GM23338 (cell line): Measurements from ENCODE around the gene MARK3. TPM values are rescaled to one million over a fixed set of nuclear protein-coding genes. Genes with fewer than 3 reads are reported as not detected.

Experiments
- ATAC-seq: fragments of 200-7000 bp; cut with Tn5 transposase; 3 replicates; pipeline ENCODE4 v1.9.1; 2020
- DNase-seq: peaks from one replicate; pipeline ENCODE4 v3.0.0-alpha.2; 2015; ENCODE audit warnings: low spot score
- H2AFZ ChIP-seq: fragments of 200-600 bp; sonication (generic); 2 replicates; pipeline ENCODE4 v1.8.0; 2016; ENCODE audit warnings: antibody characterized with exemption, mild to moderate bottlenecking, moderate library complexity
- H3F3A ChIP-seq: fragments of 200-600 bp; sonication (generic); replicated peaks from 2 replicates; pipeline ENCODE4 v1.8.0; 2017; ENCODE audit warnings: antibody characterized with exemption, mixed run types, low read depth
- H3K27ac ChIP-seq: fragments of 200-600 bp; sonication (generic); 2 replicates; pipeline ENCODE4 v1.6.1; 2016; ENCODE audit warnings: low read depth
- H3K27me3 ChIP-seq: fragments of 200-600 bp; sonication (generic); 2 replicates; pipeline ENCODE4 v1.8.0; 2016; ENCODE audit warnings: mild to moderate bottlenecking, mixed run types, moderate library complexity; ENCODE audit not compliant: insufficient read depth
- H3K36me3 ChIP-seq: fragments of 200-600 bp; sonication (generic); 2 replicates; pipeline ENCODE4 v1.8.0; 2016; ENCODE audit warnings: mild to moderate bottlenecking; ENCODE audit not compliant: insufficient read depth
- H3K4me1 ChIP-seq: fragments of 200-600 bp; sonication (generic); 2 replicates; pipeline ENCODE4 v1.8.0; 2016; ENCODE audit warnings: mild to moderate bottlenecking, moderate library complexity; ENCODE audit not compliant: insufficient read depth
- H3K4me2 ChIP-seq: fragments of 200-600 bp; sonication (generic); 2 replicates; pipeline ENCODE4 v1.7.1; 2017; ENCODE audit warnings: mixed run types
- H3K4me3 ChIP-seq: fragments of 200-600 bp; sonication (generic); 2 replicates; pipeline ENCODE4 v1.6.1; 2016; ENCODE audit warnings: mixed run types
- H3K79me2 ChIP-seq: fragments of 200-600 bp; sonication (generic); replicated peaks from 2 replicates; pipeline ENCODE4 v1.8.0; 2017; ENCODE audit warnings: mild to moderate bottlenecking; ENCODE audit not compliant: insufficient read depth
- H3K9me2 ChIP-seq: fragments of 200-600 bp; sonication (generic); 2 replicates; pipeline ENCODE4 v1.8.0; 2017; ENCODE audit not compliant: insufficient read depth
- H4K20me1 ChIP-seq: fragments of 200-600 bp; sonication (generic); replicated peaks from 2 replicates; pipeline ENCODE4 v1.8.0; 2017; ENCODE audit warnings: mild to moderate bottlenecking; ENCODE audit not compliant: insufficient read depth
- H3K27ac Mint-ChIP-seq: 2 replicates; pipeline ENCODE4 v1.8.0; 2020; ENCODE audit warnings: inconsistent platforms, mild to moderate bottlenecking, moderate library complexity, mixed read lengths
- H3K27me3 Mint-ChIP-seq: 3 replicates; pipeline ENCODE4 v1.8.0; 2022; ENCODE audit warnings: low read depth, mild to moderate bottlenecking, moderate library complexity, mixed read lengths, inconsistent platforms; ENCODE audit not compliant: insufficient read depth, poor library complexity
- H3K36me3 Mint-ChIP-seq: 3 replicates; pipeline ENCODE4 v1.8.0; 2021; ENCODE audit warnings: low read depth, mild to moderate bottlenecking, inconsistent platforms, moderate library complexity, mixed read lengths
- H3K4me1 Mint-ChIP-seq: 3 replicates; pipeline ENCODE4 v1.8.0; 2020; ENCODE audit warnings: mild to moderate bottlenecking, inconsistent platforms, mixed read lengths
- H3K4me3 Mint-ChIP-seq: 3 replicates; pipeline ENCODE4 v1.8.0; 2021; ENCODE audit warnings: moderate library complexity, mild to moderate bottlenecking, inconsistent platforms, mixed read lengths
- H3K9me3 Mint-ChIP-seq: 3 replicates; pipeline ENCODE4 v1.8.0; 2020; ENCODE audit warnings: moderate library complexity, mild to moderate bottlenecking, inconsistent platforms, mixed read lengths
- CREB1 ChIP-seq: fragments of 250-450 bp; sonication (Bioruptor Pico); IDR thresholded peaks from 2 replicates; pipeline ENCODE4 v1.5.0; 2020; ENCODE audit warnings: low read depth, mild to moderate bottlenecking, moderate library complexity
- EZH2 ChIP-seq: fragments of 200-600 bp; sonication (generic); IDR thresholded peaks from one replicate; pipeline ENCODE4 v1.8.0; 2017; ENCODE audit warnings: antibody characterized with exemption, mild to moderate bottlenecking, low read depth; ENCODE audit not compliant: unreplicated experiment
- NANOG ChIP-seq: IDR thresholded peaks from 2 replicates; pipeline ENCODE4 v1.6.1; 2016; ENCODE audit warnings: antibody characterized with exemption, borderline replicate concordance
- POLR2AphosphoS5 ChIP-seq: IDR thresholded peaks from 2 replicates; pipeline ENCODE4 v1.6.1; 2016; ENCODE audit warnings: antibody characterized with exemption, low read depth
- ZNF114 ChIP-seq: fragments of 250-450 bp; sonication (Bioruptor Pico); IDR thresholded peaks from 2 replicates; pipeline ENCODE4 v1.5.0; 2020; ENCODE audit warnings: mild to moderate bottlenecking, moderate library complexity
- polyA plus RNA-seq: library from polyadenylated mRNA; unstranded; fragments of >200 nt; fragmentation: Nextera tagmentation; extraction: Ambion mirVana; gene quantifications from 2 replicates; pipeline ENCODE4 v1.2.1, GENCODE V29; 2016
- total RNA-seq: library from RNA; depleted of rRNA; stranded (reverse); fragments of >200 nt; shearing (Covaris generic); gene quantifications from 2 replicates; pipeline ENCODE4 v1.2.3, GENCODE V29; 2014
- TF ChIP-seq, protein P1 (sequence below): fragments of 250-450 bp; sonication (Bioruptor Pico); IDR thresholded peaks from 2 replicates; pipeline ENCODE4 v1.5.0; 2020; ENCODE audit warnings: mild to moderate bottlenecking, moderate library complexity

Gene MARK3
- total and polyA plus RNA-seq, 2 experiments from 2014 or later = 45.9 to 69.7 TPM

DNA sequence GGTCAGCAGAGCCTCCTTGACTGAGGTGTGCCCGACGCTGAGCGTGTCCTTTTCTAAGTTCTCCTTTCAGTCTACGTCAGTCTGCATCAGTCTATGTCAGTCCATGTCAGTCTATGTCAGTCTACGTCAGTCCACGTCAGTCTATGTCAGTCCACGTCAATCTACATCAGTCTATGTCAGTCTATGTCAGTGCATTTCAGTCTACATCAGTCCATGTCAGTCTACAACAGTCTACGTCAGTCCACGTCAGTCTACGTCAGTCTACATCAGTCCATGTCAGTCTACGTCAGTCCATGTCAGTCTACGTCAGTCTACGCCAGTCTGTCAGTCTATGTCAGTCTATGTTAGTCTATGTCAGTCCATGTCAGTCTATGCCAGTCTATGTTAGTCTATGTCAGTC lies 35.2 kb upstream of the MARK3 start (continued):
- TF ChIP-seq, protein P1, sequence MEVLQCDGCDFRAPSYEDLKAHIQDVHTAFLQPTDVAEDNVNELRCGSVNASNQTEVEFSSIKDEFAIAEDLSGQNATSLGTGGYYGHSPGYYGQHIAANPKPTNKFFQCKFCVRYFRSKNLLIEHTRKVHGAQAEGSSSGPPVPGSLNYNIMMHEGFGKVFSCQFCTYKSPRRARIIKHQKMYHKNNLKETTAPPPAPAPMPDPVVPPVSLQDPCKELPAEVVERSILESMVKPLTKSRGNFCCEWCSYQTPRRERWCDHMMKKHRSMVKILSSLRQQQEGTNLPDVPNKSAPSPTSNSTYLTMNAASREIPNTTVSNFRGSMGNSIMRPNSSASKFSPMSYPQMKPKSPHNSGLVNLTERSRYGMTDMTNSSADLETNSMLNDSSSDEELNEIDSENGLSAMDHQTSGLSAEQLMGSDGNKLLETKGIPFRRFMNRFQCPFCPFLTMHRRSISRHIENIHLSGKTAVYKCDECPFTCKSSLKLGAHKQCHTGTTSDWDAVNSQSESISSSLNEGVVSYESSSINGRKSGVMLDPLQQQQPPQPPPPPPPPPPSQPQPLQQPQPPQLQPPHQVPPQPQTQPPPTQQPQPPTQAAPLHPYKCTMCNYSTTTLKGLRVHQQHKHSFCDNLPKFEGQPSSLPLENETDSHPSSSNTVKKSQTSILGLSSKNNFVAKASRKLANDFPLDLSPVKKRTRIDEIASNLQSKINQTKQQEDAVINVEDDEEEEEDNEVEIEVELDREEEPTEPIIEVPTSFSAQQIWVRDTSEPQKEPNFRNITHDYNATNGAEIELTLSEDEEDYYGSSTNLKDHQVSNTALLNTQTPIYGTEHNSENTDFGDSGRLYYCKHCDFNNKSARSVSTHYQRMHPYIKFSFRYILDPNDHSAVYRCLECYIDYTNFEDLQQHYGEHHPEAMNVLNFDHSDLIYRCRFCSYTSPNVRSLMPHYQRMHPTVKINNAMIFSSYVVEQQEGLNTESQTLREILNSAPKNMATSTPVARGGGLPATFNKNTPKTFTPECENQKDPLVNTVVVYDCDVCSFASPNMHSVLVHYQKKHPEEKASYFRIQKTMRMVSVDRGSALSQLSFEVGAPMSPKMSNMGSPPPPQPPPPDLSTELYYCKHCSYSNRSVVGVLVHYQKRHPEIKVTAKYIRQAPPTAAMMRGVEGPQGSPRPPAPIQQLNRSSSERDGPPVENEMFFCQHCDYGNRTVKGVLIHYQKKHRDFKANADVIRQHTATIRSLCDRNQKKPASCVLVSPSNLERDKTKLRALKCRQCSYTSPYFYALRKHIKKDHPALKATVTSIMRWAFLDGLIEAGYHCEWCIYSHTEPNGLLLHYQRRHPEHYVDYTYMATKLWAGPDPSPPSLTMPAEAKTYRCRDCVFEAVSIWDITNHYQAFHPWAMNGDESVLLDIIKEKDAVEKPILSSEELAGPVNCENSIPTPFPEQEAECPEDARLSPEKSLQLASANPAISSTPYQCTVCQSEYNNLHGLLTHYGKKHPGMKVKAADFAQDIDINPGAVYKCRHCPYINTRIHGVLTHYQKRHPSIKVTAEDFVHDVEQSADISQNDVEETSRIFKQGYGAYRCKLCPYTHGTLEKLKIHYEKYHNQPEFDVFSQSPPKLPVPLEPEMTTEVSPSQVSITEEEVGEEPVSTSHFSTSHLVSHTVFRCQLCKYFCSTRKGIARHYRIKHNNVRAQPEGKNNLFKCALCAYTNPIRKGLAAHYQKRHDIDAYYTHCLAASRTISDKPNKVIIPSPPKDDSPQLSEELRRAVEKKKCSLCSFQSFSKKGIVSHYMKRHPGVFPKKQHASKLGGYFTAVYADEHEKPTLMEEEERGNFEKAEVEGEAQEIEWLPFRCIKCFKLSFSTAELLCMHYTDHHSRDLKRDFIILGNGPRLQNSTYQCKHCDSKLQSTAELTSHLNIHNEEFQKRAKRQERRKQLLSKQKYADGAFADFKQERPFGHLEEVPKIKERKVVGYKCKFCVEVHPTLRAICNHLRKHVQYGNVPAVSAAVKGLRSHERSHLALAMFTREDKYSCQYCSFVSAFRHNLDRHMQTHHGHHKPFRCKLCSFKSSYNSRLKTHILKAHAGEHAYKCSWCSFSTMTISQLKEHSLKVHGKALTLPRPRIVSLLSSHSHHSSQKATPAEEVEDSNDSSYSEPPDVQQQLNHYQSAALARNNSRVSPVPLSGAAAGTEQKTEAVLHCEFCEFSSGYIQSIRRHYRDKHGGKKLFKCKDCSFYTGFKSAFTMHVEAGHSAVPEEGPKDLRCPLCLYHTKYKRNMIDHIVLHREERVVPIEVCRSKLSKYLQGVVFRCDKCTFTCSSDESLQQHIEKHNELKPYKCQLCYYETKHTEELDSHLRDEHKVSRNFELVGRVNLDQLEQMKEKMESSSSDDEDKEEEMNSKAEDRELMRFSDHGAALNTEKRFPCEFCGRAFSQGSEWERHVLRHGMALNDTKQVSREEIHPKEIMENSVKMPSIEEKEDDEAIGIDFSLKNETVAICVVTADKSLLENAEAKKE (CRISPR knock-in tag) = no peak
- no peak for TF ChIP-seq NANOG
- TF ChIP-seq ZNF114 (CRISPR knock-in tag) = no peak
- no peak for TF ChIP-seq EZH2

DNA sequence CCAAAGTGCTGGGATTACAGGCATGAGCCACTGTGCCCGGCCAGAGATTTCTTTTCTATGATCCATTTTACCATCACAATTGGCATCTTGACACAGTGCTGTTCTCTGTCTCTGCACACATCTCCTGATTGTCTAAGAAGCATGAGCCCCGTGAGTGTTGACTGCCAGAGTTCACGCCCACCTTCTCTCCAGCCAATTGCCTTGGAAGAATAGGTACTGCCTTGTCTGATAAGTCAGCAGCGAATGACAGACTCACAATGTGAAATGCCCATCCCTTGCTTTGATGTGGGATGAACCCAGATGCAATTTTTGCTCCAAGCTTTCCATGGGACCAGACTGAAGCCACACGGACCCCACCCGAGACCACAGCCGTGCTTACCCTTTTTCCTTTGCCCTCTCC lies 31.9 kb upstream of the MARK3 start:
- DNase-seq (no peak), ATAC-seq (no peak)
- no peaks in the 10 kb centered on the region for H3K79me2 ChIP-seq
- peaks cover 3% of the 10 kb centered on the region for H3K27me3 Mint-ChIP-seq
- no peaks in the 10 kb centered on the region for H4K20me1 ChIP-seq
- H2AFZ ChIP-seq = no peak overlapping the region
- 0 out of 2 replicates have a peak, but pooled peaks cover 8% of the 10 kb centered on the region for H3F3A ChIP-seq
- H3K4me1 ChIP-seq = peaks cover 16% of the 10 kb centered on the region
- no peaks in the 10 kb centered on the region for H3K36me3 ChIP-seq
- H3K27me3 ChIP-seq = no peaks in the 10 kb centered on the region
- H3K9me2 ChIP-seq = 0 out of 2 replicates have a peak, but pooled peaks cover 3% of the 10 kb centered on the region
- no peak overlapping the region for H3K4me3 Mint-ChIP-seq
- no peaks in the 10 kb centered on the region; the same call in 2 of the 3 replicates for H3K36me3 Mint-ChIP-seq
- no peaks in the 10 kb centered on the region for H3K9me3 Mint-ChIP-seq
- H3K4me3 ChIP-seq = no peak overlapping the region
- peaks cover 17% of the 10 kb centered on the region for H3K4me1 Mint-ChIP-seq
- H3K27ac Mint-ChIP-seq = no peak overlapping the region
- H3K4me2 ChIP-seq = no peak overlapping the region
- H3K27ac ChIP-seq = no peak overlapping the region
- TF ChIP-seq POLR2AphosphoS5 (no peak), CREB1 (CRISPR knock-in tag) (no peak)
